HepG2 (cell line): ENCODE data around the gene UNC13D. TPM values are rescaled to one million over a fixed set of nuclear protein-coding genes. Genes with fewer than 3 reads are reported as not detected.

ENCODE experiments used
- AKAP8 ChIP-seq: sonication (generic); formaldehyde crosslinking; IDR thresholded peaks from 2 replicates; pipeline ENCODE4 v1.5.1; 2020; ENCODE audit warnings: mild to moderate bottlenecking, missing genetic modification reagents
- GATAD2A ChIP-seq: IDR thresholded peaks from 2 replicates; pipeline ENCODE4 v1.6.1; 2016
- HDAC1 ChIP-seq: sonication (generic); formaldehyde crosslinking; IDR thresholded peaks from 2 replicates; pipeline ENCODE4 v1.5.1; 2020; ENCODE audit warnings: mild to moderate bottlenecking, missing genetic modification reagents
- KLF15 ChIP-seq: sonication (generic); formaldehyde crosslinking; IDR thresholded peaks from 2 replicates; pipeline ENCODE4 v1.8.1; 2023; ENCODE audit warnings: borderline replicate concordance, mild to moderate bottlenecking, inconsistent platforms, missing genetic modification reagents, mixed read lengths
- MED1 ChIP-seq: sonication (generic); formaldehyde crosslinking; IDR thresholded peaks from 2 replicates; pipeline ENCODE4 v1.4.0; 2020; ENCODE audit warnings: missing genetic modification reagents
- RFX3 ChIP-seq: IDR thresholded peaks from 2 replicates; pipeline ENCODE4 v1.6.1; 2016; ENCODE audit warnings: missing biosample characterization, missing genetic modification reagents
- SCMH1 ChIP-seq: sonication (generic); formaldehyde crosslinking; IDR thresholded peaks from 2 replicates; pipeline ENCODE4 v1.9.0; 2021; ENCODE audit warnings: missing genetic modification reagents, mild to moderate bottlenecking, borderline replicate concordance
- TBX3 ChIP-seq: fragments of 450-650 bp; IDR thresholded peaks from 2 replicates; pipeline ENCODE4 v1.6.1; 2017; ENCODE audit warnings: antibody characterized with exemption, mild to moderate bottlenecking, inconsistent platforms, borderline replicate concordance
- U2AF2 ChIP-seq: fragments of 200-400 bp; formaldehyde crosslinking; IDR thresholded peaks from 2 replicates; pipeline ENCODE4 v1.6.1; 2017; ENCODE audit warnings: low read depth, mild to moderate bottlenecking, low read length
- ZNF101 ChIP-seq: sonication (generic); formaldehyde crosslinking; IDR thresholded peaks from 2 replicates; pipeline ENCODE4 v1.4.0; 2020; ENCODE audit warnings: mild to moderate bottlenecking, low read depth, missing genetic modification reagents, borderline replicate concordance
- ZNF12 ChIP-seq: sonication (generic); formaldehyde crosslinking; IDR thresholded peaks from 2 replicates; pipeline ENCODE4 v1.5.0; 2020; ENCODE audit warnings: missing genetic modification reagents
- ZNF160 ChIP-seq: sonication (generic); formaldehyde crosslinking; IDR thresholded peaks from 2 replicates; pipeline ENCODE4 v1.8.0; 2022; ENCODE audit warnings: mild to moderate bottlenecking, inconsistent platforms, missing genetic modification reagents
- ZNF615 ChIP-seq: sonication (generic); formaldehyde crosslinking; IDR thresholded peaks from 2 replicates; pipeline ENCODE4 v1.5.0; 2020; ENCODE audit warnings: mild to moderate bottlenecking, missing genetic modification reagents, borderline replicate concordance
- ZNF768 ChIP-seq: sonication (generic); formaldehyde crosslinking; IDR thresholded peaks from 2 replicates; pipeline ENCODE4 v1.4.0; 2020; ENCODE audit warnings: missing genetic modification reagents
- ZNF776 ChIP-seq: sonication (generic); formaldehyde crosslinking; IDR thresholded peaks from 2 replicates; pipeline ENCODE4 v1.4.0; 2020; ENCODE audit warnings: mild to moderate bottlenecking, missing genetic modification reagents
- ZSCAN12 ChIP-seq: sonication (generic); formaldehyde crosslinking; IDR thresholded peaks from 2 replicates; pipeline ENCODE4 v1.9.0; 2021; ENCODE audit warnings: mild to moderate bottlenecking, missing genetic modification reagents
- polyA plus RNA-seq, 8 experiments: library from polyadenylated mRNA; depleted of rRNA in 3 of 8; stranded (reverse) in 7 of 8; unstranded in 1 of 8; fragments of >200 nt; fragmentation: Illumina TruSeq in 4 of 8; extraction: Trizol in 4 of 8; gene quantifications; 2 replicates each; pipeline versions ENCODE4 v1.2.1 to v1.2.3, GENCODE V29; 2011 to 2016; ENCODE audit warnings: low read depth in 4 of 8, missing spikeins in 1 of 8, mixed read lengths in 1 of 8; ENCODE audit not compliant: insufficient read depth in 1 of 8
- total RNA-seq, 5 experiments: library from RNA; depleted of rRNA; stranded (reverse); fragments of >200 nt; fragmentation: Illumina TruSeq; extraction: Trizol; gene quantifications; 2 replicates each; pipeline ENCODE4 v1.2.3, GENCODE V29; 2016; ENCODE audit warnings: low read depth in 1 of 5
- TF ChIP-seq, protein P1 (sequence below): sonication (generic); formaldehyde crosslinking; IDR thresholded peaks from 2 replicates; pipeline ENCODE4 v1.4.0; 2020; ENCODE audit warnings: missing genetic modification reagents, borderline replicate concordance
- TF ChIP-seq, protein P2 (sequence below), 2 experiments: sonication (generic) in 1 of 2; formaldehyde crosslinking in 1 of 2; IDR thresholded peaks; 2 replicates each; pipeline versions ENCODE4 v1.4.0 to v1.6.1; 2018 to 2020; ENCODE audit warnings: missing genetic modification reagents in 2 of 2, borderline replicate concordance in 1 of 2, low read depth in 1 of 2, mild to moderate bottlenecking in 1 of 2, missing biosample characterization in 1 of 2
- TF ChIP-seq, protein P3 (sequence below): sonication (generic); formaldehyde crosslinking; IDR thresholded peaks from 2 replicates; pipeline ENCODE4 v1.4.0; 2020; ENCODE audit warnings: missing genetic modification reagents, borderline replicate concordance
- TF ChIP-seq, protein P4 (sequence below): sonication (generic); formaldehyde crosslinking; IDR thresholded peaks from 2 replicates; pipeline ENCODE4 v1.8.0; 2022; ENCODE audit warnings: missing genetic modification reagents, mild to moderate bottlenecking, borderline replicate concordance

Gene UNC13D
- total and polyA plus RNA-seq, 2 of the 13 experiments (the other 11 are each of a cell fraction or from before 2014, with no cell fraction given): 29.7 to 42.7 TPM

DNA sequence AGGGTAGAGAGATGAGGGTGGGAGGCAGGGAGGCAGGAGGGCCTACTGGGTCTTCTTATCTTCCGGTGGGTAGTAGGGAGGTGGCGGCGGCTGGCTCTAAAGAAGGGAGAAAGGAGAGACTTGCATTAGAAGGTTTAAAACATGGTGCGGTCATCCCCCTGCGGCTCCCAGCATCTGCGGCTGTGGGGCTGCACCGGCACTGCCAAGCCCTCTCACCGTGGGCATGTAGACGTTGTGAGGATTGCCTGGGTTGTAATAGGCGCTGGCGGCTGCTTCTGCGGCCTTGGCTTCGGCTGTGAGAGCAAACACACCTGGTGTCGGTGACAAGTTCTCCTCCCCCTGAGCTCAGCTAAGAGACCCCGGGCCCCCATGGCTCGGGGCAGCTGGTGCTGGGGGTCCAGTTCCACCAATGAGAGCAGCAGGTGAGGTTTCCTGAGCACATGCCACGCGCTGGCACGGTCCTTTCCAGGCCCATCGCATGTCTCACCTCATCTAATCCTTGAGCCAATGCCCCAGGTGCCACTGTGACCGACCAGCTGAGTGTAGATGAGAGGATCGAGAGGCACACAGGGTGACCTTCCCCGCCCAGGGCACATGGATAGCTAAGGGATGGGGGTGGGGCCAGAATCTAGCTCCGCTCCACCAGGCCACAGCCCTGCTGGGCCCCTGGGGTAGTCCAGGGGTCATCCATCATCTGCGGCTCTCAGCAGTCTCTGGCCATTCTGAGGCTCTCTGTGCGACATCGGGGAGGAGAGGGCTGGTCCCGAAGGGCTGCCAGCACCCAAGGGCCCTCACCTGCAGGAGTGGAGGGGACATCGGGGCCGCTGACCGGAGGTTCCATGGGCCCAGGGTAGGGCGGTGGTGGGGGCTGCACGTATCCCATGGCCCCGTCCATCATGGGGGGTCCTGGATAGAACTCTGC lies 2.7 kb upstream of the UNC13D start (continued):
- TF ChIP-seq KLF15 (CRISPR knock-in tag) (0 out of 2 replicates have a peak, but pooled peaks have one; percentile 83), ZSCAN12 (CRISPR knock-in tag) (no peak), U2AF2 (no peak), ZNF768 (CRISPR knock-in tag) (peak; percentile 69), ZNF101 (CRISPR knock-in tag) (0 out of 2 replicates have a peak, but pooled peaks have one; percentile 68), SCMH1 (no peak), ZNF160 (CRISPR knock-in tag) (peak; percentile 66; the same call in 1 of the 2 replicates), TBX3 (peak; percentile 89), ZNF12 (peak; percentile 47; the same call in 1 of the 2 replicates), AKAP8 (CRISPR knock-in tag) (peak; percentile 89), GATAD2A (CRISPR knock-in tag) (peak; percentile 90), ZNF776 (CRISPR knock-in tag) (no peak; the same call in 1 of the 2 replicates), HDAC1 (CRISPR knock-in tag) (peak; percentile 97), RFX3 (CRISPR knock-in tag) (no peak), ZNF615 (CRISPR knock-in tag) (peak; percentile 59; the same call in 1 of the 2 replicates), MED1 (CRISPR knock-in tag) (peak; percentile 84)
- TF ChIP-seq, protein P1, sequence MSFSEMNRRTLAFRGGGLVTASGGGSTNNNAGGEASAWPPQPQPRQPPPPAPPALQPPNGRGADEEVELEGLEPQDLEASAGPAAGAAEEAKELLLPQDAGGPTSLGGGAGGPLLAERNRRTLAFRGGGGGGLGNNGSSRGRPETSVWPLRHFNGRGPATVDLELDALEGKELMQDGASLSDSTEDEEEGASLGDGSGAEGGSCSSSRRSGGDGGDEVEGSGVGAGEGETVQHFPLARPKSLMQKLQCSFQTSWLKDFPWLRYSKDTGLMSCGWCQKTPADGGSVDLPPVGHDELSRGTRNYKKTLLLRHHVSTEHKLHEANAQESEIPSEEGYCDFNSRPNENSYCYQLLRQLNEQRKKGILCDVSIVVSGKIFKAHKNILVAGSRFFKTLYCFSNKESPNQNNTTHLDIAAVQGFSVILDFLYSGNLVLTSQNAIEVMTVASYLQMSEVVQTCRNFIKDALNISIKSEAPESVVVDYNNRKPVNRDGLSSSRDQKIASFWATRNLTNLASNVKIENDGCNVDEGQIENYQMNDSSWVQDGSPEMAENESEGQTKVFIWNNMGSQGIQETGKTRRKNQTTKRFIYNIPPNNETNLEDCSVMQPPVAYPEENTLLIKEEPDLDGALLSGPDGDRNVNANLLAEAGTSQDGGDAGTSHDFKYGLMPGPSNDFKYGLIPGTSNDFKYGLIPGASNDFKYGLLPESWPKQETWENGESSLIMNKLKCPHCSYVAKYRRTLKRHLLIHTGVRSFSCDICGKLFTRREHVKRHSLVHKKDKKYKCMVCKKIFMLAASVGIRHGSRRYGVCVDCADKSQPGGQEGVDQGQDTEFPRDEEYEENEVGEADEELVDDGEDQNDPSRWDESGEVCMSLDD (CRISPR knock-in tag): no peak; the same call in 1 of the 2 replicates
- TF ChIP-seq, protein P2, sequence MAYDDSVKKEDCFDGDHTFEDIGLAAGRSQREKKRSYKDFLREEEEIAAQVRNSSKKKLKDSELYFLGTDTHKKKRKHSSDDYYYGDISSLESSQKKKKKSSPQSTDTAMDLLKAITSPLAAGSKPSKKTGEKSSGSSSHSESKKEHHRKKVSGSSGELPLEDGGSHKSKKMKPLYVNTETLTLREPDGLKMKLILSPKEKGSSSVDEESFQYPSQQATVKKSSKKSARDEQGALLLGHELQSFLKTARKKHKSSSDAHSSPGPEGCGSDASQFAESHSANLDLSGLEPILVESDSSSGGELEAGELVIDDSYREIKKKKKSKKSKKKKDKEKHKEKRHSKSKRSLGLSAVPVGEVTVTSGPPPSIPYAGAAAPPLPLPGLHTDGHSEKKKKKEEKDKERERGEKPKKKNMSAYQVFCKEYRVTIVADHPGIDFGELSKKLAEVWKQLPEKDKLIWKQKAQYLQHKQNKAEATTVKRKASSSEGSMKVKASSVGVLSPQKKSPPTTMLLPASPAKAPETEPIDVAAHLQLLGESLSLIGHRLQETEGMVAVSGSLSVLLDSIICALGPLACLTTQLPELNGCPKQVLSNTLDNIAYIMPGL (CRISPR knock-in tag; IDR thresholded peaks at IDR 0.05; ENCODE audit: borderline replicate concordance in 1 of 2, low read depth in 1 of 2): peak; percentile 19 to 84; a peak in 3 of 4 replicates
- TF ChIP-seq, protein P3, sequence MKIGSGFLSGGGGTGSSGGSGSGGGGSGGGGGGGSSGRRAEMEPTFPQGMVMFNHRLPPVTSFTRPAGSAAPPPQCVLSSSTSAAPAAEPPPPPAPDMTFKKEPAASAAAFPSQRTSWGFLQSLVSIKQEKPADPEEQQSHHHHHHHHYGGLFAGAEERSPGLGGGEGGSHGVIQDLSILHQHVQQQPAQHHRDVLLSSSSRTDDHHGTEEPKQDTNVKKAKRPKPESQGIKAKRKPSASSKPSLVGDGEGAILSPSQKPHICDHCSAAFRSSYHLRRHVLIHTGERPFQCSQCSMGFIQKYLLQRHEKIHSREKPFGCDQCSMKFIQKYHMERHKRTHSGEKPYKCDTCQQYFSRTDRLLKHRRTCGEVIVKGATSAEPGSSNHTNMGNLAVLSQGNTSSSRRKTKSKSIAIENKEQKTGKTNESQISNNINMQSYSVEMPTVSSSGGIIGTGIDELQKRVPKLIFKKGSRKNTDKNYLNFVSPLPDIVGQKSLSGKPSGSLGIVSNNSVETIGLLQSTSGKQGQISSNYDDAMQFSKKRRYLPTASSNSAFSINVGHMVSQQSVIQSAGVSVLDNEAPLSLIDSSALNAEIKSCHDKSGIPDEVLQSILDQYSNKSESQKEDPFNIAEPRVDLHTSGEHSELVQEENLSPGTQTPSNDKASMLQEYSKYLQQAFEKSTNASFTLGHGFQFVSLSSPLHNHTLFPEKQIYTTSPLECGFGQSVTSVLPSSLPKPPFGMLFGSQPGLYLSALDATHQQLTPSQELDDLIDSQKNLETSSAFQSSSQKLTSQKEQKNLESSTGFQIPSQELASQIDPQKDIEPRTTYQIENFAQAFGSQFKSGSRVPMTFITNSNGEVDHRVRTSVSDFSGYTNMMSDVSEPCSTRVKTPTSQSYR (CRISPR knock-in tag): peak; percentile 99
- TF ChIP-seq, protein P4, sequence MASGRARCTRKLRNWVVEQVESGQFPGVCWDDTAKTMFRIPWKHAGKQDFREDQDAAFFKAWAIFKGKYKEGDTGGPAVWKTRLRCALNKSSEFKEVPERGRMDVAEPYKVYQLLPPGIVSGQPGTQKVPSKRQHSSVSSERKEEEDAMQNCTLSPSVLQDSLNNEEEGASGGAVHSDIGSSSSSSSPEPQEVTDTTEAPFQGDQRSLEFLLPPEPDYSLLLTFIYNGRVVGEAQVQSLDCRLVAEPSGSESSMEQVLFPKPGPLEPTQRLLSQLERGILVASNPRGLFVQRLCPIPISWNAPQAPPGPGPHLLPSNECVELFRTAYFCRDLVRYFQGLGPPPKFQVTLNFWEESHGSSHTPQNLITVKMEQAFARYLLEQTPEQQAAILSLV (CRISPR knock-in tag): peak; percentile 74; the same call in 1 of the 2 replicates
